ENCODE data around the gene CPLX1. TPM values are rescaled to one million over a fixed set of nuclear protein-coding genes. Genes with fewer than 3 reads are reported as not detected.

The CPLX1 gene
- total and polyA plus RNA-seq, 4 donors: 0.13 to 13.7 (median 2.8) TPM

DNA sequence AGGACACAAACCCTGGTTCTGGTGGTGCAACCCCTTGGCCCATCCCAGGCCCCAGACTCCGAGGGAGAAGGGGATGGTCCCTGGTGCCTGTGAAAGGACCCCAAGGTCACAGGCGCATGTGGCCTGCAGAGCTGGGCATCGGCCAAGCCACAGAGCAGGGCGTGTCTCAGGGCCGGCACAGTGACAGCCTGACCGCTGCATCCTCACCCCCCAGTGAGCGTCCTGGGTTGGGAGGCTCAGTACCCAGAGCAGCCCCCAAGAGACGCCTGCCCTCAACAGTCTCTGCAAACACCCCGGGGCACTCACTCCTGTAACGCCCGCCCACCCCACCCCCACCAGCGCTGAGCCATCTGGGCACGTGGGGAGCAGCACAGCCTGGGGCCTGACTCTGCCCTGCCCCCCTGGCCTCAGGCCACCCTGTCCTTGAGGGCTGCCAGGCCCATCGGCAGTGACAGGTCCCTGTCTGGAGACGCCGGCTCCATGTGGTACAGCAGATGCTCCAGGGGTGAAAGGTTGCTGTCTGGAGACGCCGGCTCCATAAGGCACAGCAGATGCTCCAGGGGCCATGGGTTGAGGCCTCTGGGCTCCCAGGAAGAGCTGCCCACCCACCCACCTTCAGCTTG is 24.5 kb upstream of the CPLX1 start:
- peaks cover 2 to 4% of the 10 kb centered on the region in 2 donors for H3K36me3 ChIP-seq (ENCODE audit: control insufficient read depth in 1 of 2, insufficient read depth in 2 of 2, low read length in 1 of 2)

GRCh38 chr4:849478-850175 is 23.7 kb upstream of the CPLX1 start:
- intact Hi-C loops (cut with DNase I): no loop called here
- Histone ChIP-seq H3K4me3 (ENCODE audit: low read length in 2 of 2) (no peak overlapping the region), H3K36me3 (ENCODE audit: control insufficient read depth in 1 of 2, insufficient read depth in 2 of 2, low read length in 1 of 2) (peaks cover 2 to 4% of the 10 kb centered on the region in 2 donors), H3K27me3 (ENCODE audit: control insufficient read depth in 1 of 2, insufficient read depth in 2 of 2, low read length in 1 of 2) (no peaks in the 10 kb centered on the region), H3K9me3 (ENCODE audit: control insufficient read depth, low read length) (no peaks in the 10 kb centered on the region), H3K27ac (ENCODE audit: low read depth in 1 of 2, low read length in 2 of 2) (no peak overlapping the region), H3K4me1 (ENCODE audit: control insufficient read depth in 1 of 2, insufficient read depth in 2 of 2, low read length in 2 of 2) (no peaks in the 10 kb centered on the region)
- 95% methylated on average over 50 of the region's 50 CpGs for WGBS, 2 donors
- peak in 1 of 2 donors; percentile 32 for DNase-seq
- ATAC-seq (ENCODE audit: low FRiP score): no peak

More for the DNA sequence above, 24.5 kb upstream of the CPLX1 start:
- H3K27ac ChIP-seq (ENCODE audit: low read depth in 1 of 2, low read length in 2 of 2): no peak overlapping the region
- no peaks in the 10 kb centered on the region for H3K9me3 ChIP-seq (ENCODE audit: control insufficient read depth, low read length)
- H3K27me3 ChIP-seq (ENCODE audit: control insufficient read depth in 1 of 2, insufficient read depth in 2 of 2, low read length in 1 of 2): no peaks in the 10 kb centered on the region
- no peak overlapping the region for H3K4me3 ChIP-seq (ENCODE audit: low read length in 2 of 2)
- intact Hi-C loops (cut with DNase I): no loop called here
- WGBS, 2 donors: 91 to 94% methylated on average over 14 to 18 of the region's 18 CpGs
- ATAC-seq (ENCODE audit: low FRiP score): no peak
- H3K4me1 ChIP-seq (ENCODE audit: control insufficient read depth in 1 of 2, insufficient read depth in 2 of 2, low read length in 2 of 2): no peaks in the 10 kb centered on the region
- DNase-seq: peak in 1 of 2 donors; percentile 41

DNA sequence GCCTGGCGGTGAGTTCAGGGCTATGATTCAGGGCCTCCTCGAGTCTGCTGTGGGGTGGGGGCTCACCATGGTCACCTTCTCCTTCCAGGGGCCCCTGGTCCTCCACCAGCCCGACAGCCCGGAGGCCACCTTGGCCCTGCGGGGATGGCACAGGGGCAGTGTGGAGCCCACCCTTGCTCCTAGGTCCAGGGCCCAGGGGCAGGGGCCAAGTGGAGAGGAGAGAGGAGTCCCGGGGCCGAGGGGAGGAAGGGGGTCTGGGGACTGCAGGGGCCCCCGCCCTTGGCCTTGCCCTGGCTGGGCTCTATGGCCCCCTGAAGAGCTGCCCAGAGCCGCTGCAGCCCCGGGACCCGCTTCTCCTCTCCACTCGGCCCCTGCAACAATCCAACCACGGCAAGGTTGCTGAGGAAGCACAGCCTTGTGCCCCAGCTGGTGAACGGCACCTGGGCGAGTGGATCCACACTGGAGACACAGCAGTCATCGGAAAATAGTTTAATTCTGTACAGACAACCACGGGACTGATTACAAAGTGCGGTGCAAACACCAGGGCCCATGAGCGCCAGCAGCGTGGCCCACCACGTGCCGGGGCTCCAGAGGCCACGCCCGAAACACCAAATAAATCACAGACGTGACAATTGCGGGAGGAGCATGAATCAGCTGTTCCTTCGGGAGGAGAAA is 23.0 kb upstream of the CPLX1 start:
- intact Hi-C loops (cut with DNase I): no loop called here
- Histone ChIP-seq H3K9me3 (ENCODE audit: control insufficient read depth, low read length) (no peaks in the 10 kb centered on the region), H3K27ac (ENCODE audit: low read depth in 1 of 2, low read length in 2 of 2) (no peak overlapping the region), H3K36me3 (ENCODE audit: control insufficient read depth in 1 of 2, insufficient read depth in 2 of 2, low read length in 1 of 2) (peaks cover 2 to 4% of the 10 kb centered on the region in 2 donors), H3K27me3 (ENCODE audit: control insufficient read depth in 1 of 2, insufficient read depth in 2 of 2, low read length in 1 of 2) (no peaks in the 10 kb centered on the region), H3K4me3 (ENCODE audit: low read length in 2 of 2) (no peak overlapping the region), H3K4me1 (ENCODE audit: control insufficient read depth in 1 of 2, insufficient read depth in 2 of 2, low read length in 2 of 2) (no peaks in the 10 kb centered on the region)
- ATAC-seq (ENCODE audit: low FRiP score) (no peak), DNase-seq (peak in 1 of 2 donors; percentile 25)
- 86 to 89% methylated on average over 26 to 27 of the region's 27 CpGs for WGBS, 2 donors

DNA sequence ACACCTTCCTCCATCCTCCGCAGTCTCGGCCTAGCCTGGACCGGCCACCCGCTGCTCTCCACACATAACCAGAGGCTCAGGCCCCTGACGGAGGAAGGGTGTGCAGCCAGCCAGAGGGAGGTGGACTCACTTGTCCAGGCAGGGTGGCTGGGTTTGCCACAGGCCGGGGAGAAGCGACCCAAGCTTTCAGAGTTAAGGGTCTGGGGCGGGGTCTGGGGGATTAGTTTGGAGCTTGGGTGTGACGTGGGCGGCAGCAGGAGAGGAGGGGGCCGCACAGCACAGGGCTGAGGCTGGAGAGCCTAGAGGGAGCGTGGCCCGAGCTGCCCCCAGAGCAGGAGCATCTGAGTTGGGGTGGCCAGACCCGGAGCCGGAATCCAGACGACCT is 22.4 kb upstream of the CPLX1 start:
- 88 to 89% methylated on average over 16 of the region's 16 CpGs for WGBS, 2 donors
- Histone ChIP-seq H3K4me1 (ENCODE audit: control insufficient read depth in 1 of 2, insufficient read depth in 2 of 2, low read length in 2 of 2) (no peaks in the 10 kb centered on the region), H3K9me3 (ENCODE audit: control insufficient read depth, low read length) (no peaks in the 10 kb centered on the region), H3K36me3 (ENCODE audit: control insufficient read depth in 1 of 2, insufficient read depth in 2 of 2, low read length in 1 of 2) (peaks cover 2 to 4% of the 10 kb centered on the region in 2 donors), H3K27ac (ENCODE audit: low read depth in 1 of 2, low read length in 2 of 2) (no peak overlapping the region), H3K27me3 (ENCODE audit: control insufficient read depth in 1 of 2, insufficient read depth in 2 of 2, low read length in 1 of 2) (no peaks in the 10 kb centered on the region), H3K4me3 (ENCODE audit: low read length in 2 of 2) (no peak overlapping the region)
- ATAC-seq (ENCODE audit: low FRiP score) (no peak), DNase-seq (peak in 1 of 2 donors; percentile 37)
- intact Hi-C loops (cut with DNase I): no loop called here

DNA sequence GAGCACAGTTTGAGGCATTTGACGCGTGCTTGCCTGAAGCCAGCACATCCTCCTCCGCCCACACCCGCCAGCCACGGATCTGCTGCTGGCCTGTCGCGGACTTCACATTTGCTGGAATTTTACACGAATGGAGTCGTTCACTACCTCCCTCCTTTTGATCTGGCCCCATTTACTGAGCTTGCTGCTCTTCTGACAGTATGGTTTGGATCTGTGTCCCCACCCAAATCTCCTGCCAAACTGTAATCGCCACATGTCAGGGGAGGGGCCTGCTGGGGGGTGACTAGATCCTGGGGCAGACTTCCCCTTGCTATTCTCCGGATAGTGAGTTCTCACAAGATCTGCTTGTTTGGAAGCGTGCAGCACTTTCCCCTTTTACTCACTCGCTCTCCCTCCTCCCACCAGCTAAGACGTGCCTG is 19.9 kb upstream of the CPLX1 start:
- no peak overlapping the region for H3K4me3 ChIP-seq (ENCODE audit: low read length in 2 of 2)
- no peaks in the 10 kb centered on the region for H3K9me3 ChIP-seq (ENCODE audit: control insufficient read depth, low read length)
- intact Hi-C loops (cut with DNase I): no loop called here
- WGBS, 2 donors: 58 to 60% methylated on average over 14 of the region's 14 CpGs
- peaks cover 2 to 4% of the 10 kb centered on the region in 2 donors for H3K36me3 ChIP-seq (ENCODE audit: control insufficient read depth in 1 of 2, insufficient read depth in 2 of 2, low read length in 1 of 2)
- DNase-seq (peak in 1 of 2 donors; percentile 19), ATAC-seq (ENCODE audit: low FRiP score) (no peak)
- no peak overlapping the region for H3K27ac ChIP-seq (ENCODE audit: low read depth in 1 of 2, low read length in 2 of 2)
- no peaks in the 10 kb centered on the region for H3K27me3 ChIP-seq (ENCODE audit: control insufficient read depth in 1 of 2, insufficient read depth in 2 of 2, low read length in 1 of 2)
- no peaks in the 10 kb centered on the region for H3K4me1 ChIP-seq (ENCODE audit: control insufficient read depth in 1 of 2, insufficient read depth in 2 of 2, low read length in 2 of 2)

DNA sequence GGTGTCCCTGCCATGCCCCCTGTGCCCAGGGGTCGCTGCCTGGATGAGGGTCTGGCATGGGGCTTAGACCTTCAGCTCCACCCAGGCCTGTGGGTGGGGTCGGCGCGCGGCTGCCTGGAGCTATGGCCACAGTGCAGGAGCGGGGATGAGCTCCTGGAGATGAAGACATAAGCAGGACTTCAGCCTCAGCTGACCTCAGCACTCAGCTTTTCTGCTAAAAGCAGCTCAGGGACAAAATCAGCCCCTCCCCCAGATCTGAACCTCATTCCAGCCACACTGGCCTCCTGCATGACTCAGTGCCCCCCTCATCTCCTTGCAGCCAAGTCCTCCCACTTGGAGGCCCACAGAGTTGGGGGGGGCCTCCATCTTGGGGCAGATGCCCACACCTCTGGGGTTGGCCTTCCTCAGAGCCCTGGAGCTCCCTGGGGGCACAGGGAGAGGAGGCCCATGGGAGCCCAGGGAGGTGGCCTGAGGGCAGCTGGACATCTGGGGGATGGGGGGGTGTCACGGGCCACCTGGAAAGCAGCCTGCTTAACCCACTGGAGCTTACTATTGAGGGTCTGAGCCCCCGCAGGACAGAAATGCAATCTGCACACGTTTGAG is 19.4 kb upstream of the CPLX1 start:
- no peaks in the 10 kb centered on the region for H3K9me3 ChIP-seq (ENCODE audit: control insufficient read depth, low read length)
- H3K36me3 ChIP-seq (ENCODE audit: control insufficient read depth in 1 of 2, insufficient read depth in 2 of 2, low read length in 1 of 2): peaks cover 2 to 4% of the 10 kb centered on the region in 2 donors
- no peaks in the 10 kb centered on the region for H3K4me1 ChIP-seq (ENCODE audit: control insufficient read depth in 1 of 2, insufficient read depth in 2 of 2, low read length in 2 of 2)
- ATAC-seq (ENCODE audit: low FRiP score): no peak
- H3K27ac ChIP-seq (ENCODE audit: low read depth in 1 of 2, low read length in 2 of 2): no peak overlapping the region
- intact Hi-C loops (cut with DNase I): no loop called here
- WGBS, 2 donors: 69 to 73% methylated on average over 9 of the region's 9 CpGs
- no peak overlapping the region for H3K4me3 ChIP-seq (ENCODE audit: low read length in 2 of 2)
- H3K27me3 ChIP-seq (ENCODE audit: control insufficient read depth in 1 of 2, insufficient read depth in 2 of 2, low read length in 1 of 2): no peaks in the 10 kb centered on the region
- peak; percentile 30 to 69 for DNase-seq

DNA sequence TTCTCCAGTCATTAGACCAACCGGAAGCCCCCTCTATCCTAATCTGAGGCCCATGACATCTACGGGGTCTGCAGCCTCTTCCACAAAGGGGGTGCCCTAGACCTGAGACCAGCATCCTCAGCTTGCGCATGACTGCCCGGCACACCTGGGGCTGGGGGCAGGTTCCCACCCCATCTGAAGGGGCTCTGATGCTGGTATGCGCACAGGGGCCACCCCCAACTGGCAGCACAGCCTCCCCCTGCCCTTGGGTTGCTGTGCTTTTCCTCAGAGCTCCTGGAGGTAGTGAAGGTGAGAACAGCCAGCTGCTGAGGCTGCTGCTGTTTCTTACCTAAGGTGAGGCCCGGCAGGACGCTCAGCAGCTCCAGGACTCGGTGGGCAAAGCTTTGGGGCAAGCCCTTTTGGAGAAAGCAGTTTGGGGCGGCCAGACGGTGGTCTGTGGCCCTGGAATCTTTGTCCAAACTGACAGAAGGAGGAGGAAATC is 18.9 kb upstream of the CPLX1 start:
- H3K9me3 ChIP-seq (ENCODE audit: control insufficient read depth, low read length): no peaks in the 10 kb centered on the region
- no peak overlapping the region for H3K27ac ChIP-seq (ENCODE audit: low read depth in 1 of 2, low read length in 2 of 2)
- H3K36me3 ChIP-seq (ENCODE audit: control insufficient read depth in 1 of 2, insufficient read depth in 2 of 2, low read length in 1 of 2): peaks cover 0 to 2% of the 10 kb centered on the region in 2 donors
- ATAC-seq (ENCODE audit: low FRiP score) (no peak), DNase-seq (peak; percentile 21 to 46)
- no peaks in the 10 kb centered on the region for H3K4me1 ChIP-seq (ENCODE audit: control insufficient read depth in 1 of 2, insufficient read depth in 2 of 2, low read length in 2 of 2)
- no peaks in the 10 kb centered on the region for H3K27me3 ChIP-seq (ENCODE audit: control insufficient read depth in 1 of 2, insufficient read depth in 2 of 2, low read length in 1 of 2)
- 91 to 94% methylated on average over 10 of the region's 10 CpGs for WGBS, 2 donors
- no peak overlapping the region for H3K4me3 ChIP-seq (ENCODE audit: low read length in 2 of 2)
- intact Hi-C loops (cut with DNase I): no loop called here

DNA sequence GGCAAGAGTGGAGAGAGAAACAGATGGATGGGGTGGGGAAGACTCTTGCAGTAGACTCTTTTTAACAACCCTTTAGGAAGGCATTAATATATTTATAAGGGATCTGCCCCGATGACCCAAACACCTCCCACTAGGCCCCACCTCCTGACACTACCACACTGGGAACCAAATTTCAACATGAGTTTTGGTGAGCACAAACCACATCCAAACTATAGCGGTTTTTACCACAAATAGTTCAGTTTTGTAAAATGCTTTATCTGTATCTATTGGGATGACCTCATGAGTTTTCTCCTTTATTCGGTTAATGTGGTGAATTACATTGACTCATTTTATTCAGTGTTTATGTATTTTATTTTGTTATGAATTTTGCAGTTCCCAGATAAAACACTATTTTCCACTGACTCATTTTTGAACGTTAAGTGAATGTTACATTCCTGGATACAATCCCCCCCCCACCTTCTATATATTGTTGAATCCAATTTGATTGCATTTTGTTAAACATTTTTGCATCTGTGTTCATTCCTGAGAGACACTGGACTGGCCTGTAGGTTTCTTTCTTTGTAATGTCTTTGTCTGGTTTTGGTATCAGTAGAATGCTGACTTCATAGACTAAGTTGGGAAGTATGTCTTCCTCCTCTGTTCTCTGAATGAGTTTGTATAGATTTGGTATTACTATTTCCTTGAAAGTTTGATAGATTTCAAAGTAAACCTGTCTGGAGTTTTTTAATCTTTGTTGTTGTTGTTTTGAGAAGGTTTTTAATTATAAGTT is 13.9 kb upstream of the CPLX1 start:
- Histone ChIP-seq H3K4me1 (ENCODE audit: control insufficient read depth in 1 of 2, insufficient read depth in 2 of 2, low read length in 2 of 2) (no peaks in the 10 kb centered on the region), H3K36me3 (ENCODE audit: control insufficient read depth in 1 of 2, insufficient read depth in 2 of 2, low read length in 1 of 2) (no peaks in the 10 kb centered on the region), H3K4me3 (ENCODE audit: low read length in 2 of 2) (no peak overlapping the region), H3K27ac (ENCODE audit: low read depth in 1 of 2, low read length in 2 of 2) (no peak overlapping the region), H3K9me3 (ENCODE audit: control insufficient read depth, low read length) (peaks cover 4% of the 10 kb centered on the region), H3K27me3 (ENCODE audit: control insufficient read depth in 1 of 2, insufficient read depth in 2 of 2, low read length in 1 of 2) (no peaks in the 10 kb centered on the region)
- intact Hi-C loops (cut with DNase I): no loop called here
- no peak for ATAC-seq (ENCODE audit: low FRiP score)
- WGBS, 2 donors: 87 to 90% methylated on average over 4 of the region's 4 CpGs
- DNase-seq: no peak

Data from aorta (tissue), 5 donors.